GM23338 (cell line): ENCODE data around the gene KRT222. TPM values are rescaled to one million over a fixed set of nuclear protein-coding genes. Genes with fewer than 3 reads are reported as not detected.
A peak's percentile ranks its signal among the peaks of the same experiment; 100 is the strongest.

Source experiments
- ATAC-seq: fragments of 200-7000 bp; cut with Tn5 transposase; 3 replicates; pipeline ENCODE4 v1.9.1; 2020
- DNase-seq: peaks from one replicate; pipeline ENCODE4 v3.0.0-alpha.2; 2015; ENCODE audit warnings: low spot score
- H2AFZ ChIP-seq: fragments of 200-600 bp; sonication (generic); 2 replicates; pipeline ENCODE4 v1.8.0; 2016; ENCODE audit warnings: antibody characterized with exemption, mild to moderate bottlenecking, moderate library complexity
- H3F3A ChIP-seq: fragments of 200-600 bp; sonication (generic); replicated peaks from 2 replicates; pipeline ENCODE4 v1.8.0; 2017; ENCODE audit warnings: antibody characterized with exemption, mixed run types, low read depth
- H3K27ac ChIP-seq: fragments of 200-600 bp; sonication (generic); 2 replicates; pipeline ENCODE4 v1.6.1; 2016; ENCODE audit warnings: low read depth
- H3K27me3 ChIP-seq: fragments of 200-600 bp; sonication (generic); 2 replicates; pipeline ENCODE4 v1.8.0; 2016; ENCODE audit warnings: mild to moderate bottlenecking, mixed run types, moderate library complexity; ENCODE audit not compliant: insufficient read depth
- H3K36me3 ChIP-seq: fragments of 200-600 bp; sonication (generic); 2 replicates; pipeline ENCODE4 v1.8.0; 2016; ENCODE audit warnings: mild to moderate bottlenecking; ENCODE audit not compliant: insufficient read depth
- H3K4me1 ChIP-seq: fragments of 200-600 bp; sonication (generic); 2 replicates; pipeline ENCODE4 v1.8.0; 2016; ENCODE audit warnings: mild to moderate bottlenecking, moderate library complexity; ENCODE audit not compliant: insufficient read depth
- H3K4me2 ChIP-seq: fragments of 200-600 bp; sonication (generic); 2 replicates; pipeline ENCODE4 v1.7.1; 2017; ENCODE audit warnings: mixed run types
- H3K4me3 ChIP-seq: fragments of 200-600 bp; sonication (generic); 2 replicates; pipeline ENCODE4 v1.6.1; 2016; ENCODE audit warnings: mixed run types
- H3K79me2 ChIP-seq: fragments of 200-600 bp; sonication (generic); replicated peaks from 2 replicates; pipeline ENCODE4 v1.8.0; 2017; ENCODE audit warnings: mild to moderate bottlenecking; ENCODE audit not compliant: insufficient read depth
- H3K9me2 ChIP-seq: fragments of 200-600 bp; sonication (generic); 2 replicates; pipeline ENCODE4 v1.8.0; 2017; ENCODE audit not compliant: insufficient read depth
- H4K20me1 ChIP-seq: fragments of 200-600 bp; sonication (generic); replicated peaks from 2 replicates; pipeline ENCODE4 v1.8.0; 2017; ENCODE audit warnings: mild to moderate bottlenecking; ENCODE audit not compliant: insufficient read depth
- H3K27ac Mint-ChIP-seq: 2 replicates; pipeline ENCODE4 v1.8.0; 2020; ENCODE audit warnings: inconsistent platforms, mild to moderate bottlenecking, moderate library complexity, mixed read lengths
- H3K27me3 Mint-ChIP-seq: 3 replicates; pipeline ENCODE4 v1.8.0; 2022; ENCODE audit warnings: low read depth, mild to moderate bottlenecking, moderate library complexity, mixed read lengths, inconsistent platforms; ENCODE audit not compliant: insufficient read depth, poor library complexity
- H3K36me3 Mint-ChIP-seq: 3 replicates; pipeline ENCODE4 v1.8.0; 2021; ENCODE audit warnings: low read depth, mild to moderate bottlenecking, inconsistent platforms, moderate library complexity, mixed read lengths
- H3K4me1 Mint-ChIP-seq: 3 replicates; pipeline ENCODE4 v1.8.0; 2020; ENCODE audit warnings: mild to moderate bottlenecking, inconsistent platforms, mixed read lengths
- H3K4me3 Mint-ChIP-seq: 3 replicates; pipeline ENCODE4 v1.8.0; 2021; ENCODE audit warnings: moderate library complexity, mild to moderate bottlenecking, inconsistent platforms, mixed read lengths
- H3K9me3 Mint-ChIP-seq: 3 replicates; pipeline ENCODE4 v1.8.0; 2020; ENCODE audit warnings: moderate library complexity, mild to moderate bottlenecking, inconsistent platforms, mixed read lengths
- CREB1 ChIP-seq: fragments of 250-450 bp; sonication (Bioruptor Pico); IDR thresholded peaks from 2 replicates; pipeline ENCODE4 v1.5.0; 2020; ENCODE audit warnings: low read depth, mild to moderate bottlenecking, moderate library complexity
- EZH2 ChIP-seq: fragments of 200-600 bp; sonication (generic); IDR thresholded peaks from one replicate; pipeline ENCODE4 v1.8.0; 2017; ENCODE audit warnings: antibody characterized with exemption, mild to moderate bottlenecking, low read depth; ENCODE audit not compliant: unreplicated experiment
- EZH2phosphoT487 ChIP-seq: fragments of 200-600 bp; sonication (generic); IDR thresholded peaks from one replicate; pipeline ENCODE4 v1.8.1; 2018; ENCODE audit warnings: antibody characterized with exemption; ENCODE audit not compliant: unreplicated experiment
- JUNB ChIP-seq: IDR thresholded peaks from one replicate; pipeline ENCODE4 v1.6.1; 2016; ENCODE audit warnings: antibody characterized with exemption; ENCODE audit not compliant: unreplicated experiment
- NANOG ChIP-seq: IDR thresholded peaks from 2 replicates; pipeline ENCODE4 v1.6.1; 2016; ENCODE audit warnings: antibody characterized with exemption, borderline replicate concordance
- POLR2AphosphoS5 ChIP-seq: IDR thresholded peaks from 2 replicates; pipeline ENCODE4 v1.6.1; 2016; ENCODE audit warnings: antibody characterized with exemption, low read depth
- STAT1 ChIP-seq: IDR thresholded peaks from one replicate; pipeline ENCODE4 v1.6.1; 2016; ENCODE audit warnings: antibody characterized with exemption; ENCODE audit not compliant: unreplicated experiment
- ZNF114 ChIP-seq: fragments of 250-450 bp; sonication (Bioruptor Pico); IDR thresholded peaks from 2 replicates; pipeline ENCODE4 v1.5.0; 2020; ENCODE audit warnings: mild to moderate bottlenecking, moderate library complexity
- ZNF331 ChIP-seq: fragments of 250-450 bp; sonication (Bioruptor Pico); IDR thresholded peaks from 2 replicates; pipeline ENCODE4 v1.5.0; 2020; ENCODE audit warnings: low read depth, mild to moderate bottlenecking, moderate library complexity
- long read RNA-seq: library from polyadenylated mRNA; unstranded; transcript quantifications from one replicate; pipeline ENCODE4 v2.0.0, GENCODE V29; 2020; ENCODE audit not compliant: unreplicated experiment
- polyA plus RNA-seq: library from polyadenylated mRNA; unstranded; fragments of >200 nt; fragmentation: Nextera tagmentation; extraction: Ambion mirVana; gene quantifications from 2 replicates; pipeline ENCODE4 v1.2.1, GENCODE V29; 2016
- total RNA-seq: library from RNA; depleted of rRNA; stranded (reverse); fragments of >200 nt; shearing (Covaris generic); gene quantifications from 2 replicates; pipeline ENCODE4 v1.2.3, GENCODE V29; 2014; rRNA removed
- TF ChIP-seq, protein P1 (sequence below), 2 experiments: fragments of 200-600 bp in 1 of 2; sonication (generic) in 1 of 2; conservative IDR thresholded peaks; 2 replicates each; pipeline versions ENCODE4 v1.5.1 to v1.6.1; 2016 to 2017; ENCODE audit warnings: antibody characterized with exemption in 2 of 2, low read depth in 2 of 2, mild to moderate bottlenecking in 2 of 2, moderate library complexity in 1 of 2
- TF ChIP-seq, protein P2 (sequence below): IDR thresholded peaks from 2 replicates; pipeline ENCODE4 v1.6.1; 2016; ENCODE audit warnings: antibody characterized with exemption
- TF ChIP-seq, protein P3 (sequence below): fragments of 250-450 bp; sonication (Bioruptor Pico); IDR thresholded peaks from 2 replicates; pipeline ENCODE4 v1.5.0; 2020; ENCODE audit warnings: mild to moderate bottlenecking, moderate library complexity
- TF ChIP-seq, protein P4 (sequence below): IDR thresholded peaks from one replicate; pipeline ENCODE4 v1.6.1; 2018; ENCODE audit warnings: antibody characterized with exemption; ENCODE audit not compliant: unreplicated experiment

KRT222 gene
- total RNA-seq (0.12 TPM in 1 of 2 replicates, not detected in the other), polyA plus RNA-seq (0.49 TPM in 1 of 2 replicates, not detected in the other)
- long read RNA-seq, partial matches to known transcripts, result 0 of 2 reads
- long read RNA-seq, other reads (novel, unspliced or antisense), result 0 of 2 reads

DNA sequence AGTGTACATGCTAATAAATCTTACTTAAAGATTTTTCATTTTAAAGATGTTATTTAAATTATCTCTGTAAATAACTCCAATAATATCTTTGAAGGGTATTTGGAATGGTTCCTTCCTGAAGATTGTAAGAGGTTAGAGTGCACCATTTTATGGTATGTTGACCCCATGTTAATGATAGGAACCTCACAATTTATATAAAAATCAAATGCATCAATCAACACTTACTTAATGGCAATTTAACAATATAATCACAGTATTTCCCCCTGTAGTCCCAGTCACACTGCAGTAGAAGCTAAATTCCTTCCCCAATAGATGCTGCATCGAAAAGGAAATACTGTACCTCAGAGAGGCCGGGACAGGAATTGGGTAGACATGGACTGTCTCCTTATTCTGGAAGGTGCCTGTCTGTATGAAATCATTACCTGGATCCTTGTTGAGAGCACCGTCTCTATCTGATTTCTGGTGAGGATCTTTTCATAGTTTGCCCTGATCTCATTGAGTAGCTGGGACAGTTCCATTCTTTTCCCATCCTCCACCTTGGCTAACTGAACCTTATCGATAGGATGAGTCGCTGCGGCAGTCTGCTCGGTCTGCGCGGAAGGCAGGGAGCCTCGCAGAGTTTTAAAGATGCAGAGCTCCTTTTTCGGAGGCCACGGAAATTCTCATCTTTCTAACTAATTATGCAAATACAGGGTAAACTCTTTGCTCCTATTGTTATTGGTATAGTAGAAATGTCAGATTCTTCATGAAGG, at the start of gene KRT222:
KRT222 (minus strand) TSS at position 596 of the 752 bp plus-strand sequence; CDS start at position 518, 78 bp downstream.
- no peak within 1 kb of the TSS for H3K27ac Mint-ChIP-seq
- Histone ChIP-seq H2AFZ (peak within 1 kb of the TSS; percentile 86), H3K4me2 (peak within 1 kb of the TSS; percentile 67)

More for the DNA sequence above, at the start of gene KRT222:
- DNase-seq (peak; percentile 47), ATAC-seq (peak; percentile 85)
- H3K4me1 ChIP-seq, result no peaks in the 10 kb centered on the region
- H4K20me1 ChIP-seq, result no peaks in the 10 kb centered on the region
- no peaks in the 10 kb centered on the region for H3K9me2 ChIP-seq
- H3K27me3 ChIP-seq, result no peaks in the 10 kb centered on the region
- H3K79me2 ChIP-seq, result no peaks in the 10 kb centered on the region
- H3K36me3 ChIP-seq, result no peaks in the 10 kb centered on the region
- peak within 1 kb of the TSS; percentile 75 for H3K4me3 Mint-ChIP-seq
- H3F3A ChIP-seq, result no peaks in the 10 kb centered on the region
- H3K9me3 Mint-ChIP-seq, result no peaks in the 10 kb centered on the region
- no peaks in the 10 kb centered on the region for H3K36me3 Mint-ChIP-seq
- TF ChIP-seq, protein P1, sequence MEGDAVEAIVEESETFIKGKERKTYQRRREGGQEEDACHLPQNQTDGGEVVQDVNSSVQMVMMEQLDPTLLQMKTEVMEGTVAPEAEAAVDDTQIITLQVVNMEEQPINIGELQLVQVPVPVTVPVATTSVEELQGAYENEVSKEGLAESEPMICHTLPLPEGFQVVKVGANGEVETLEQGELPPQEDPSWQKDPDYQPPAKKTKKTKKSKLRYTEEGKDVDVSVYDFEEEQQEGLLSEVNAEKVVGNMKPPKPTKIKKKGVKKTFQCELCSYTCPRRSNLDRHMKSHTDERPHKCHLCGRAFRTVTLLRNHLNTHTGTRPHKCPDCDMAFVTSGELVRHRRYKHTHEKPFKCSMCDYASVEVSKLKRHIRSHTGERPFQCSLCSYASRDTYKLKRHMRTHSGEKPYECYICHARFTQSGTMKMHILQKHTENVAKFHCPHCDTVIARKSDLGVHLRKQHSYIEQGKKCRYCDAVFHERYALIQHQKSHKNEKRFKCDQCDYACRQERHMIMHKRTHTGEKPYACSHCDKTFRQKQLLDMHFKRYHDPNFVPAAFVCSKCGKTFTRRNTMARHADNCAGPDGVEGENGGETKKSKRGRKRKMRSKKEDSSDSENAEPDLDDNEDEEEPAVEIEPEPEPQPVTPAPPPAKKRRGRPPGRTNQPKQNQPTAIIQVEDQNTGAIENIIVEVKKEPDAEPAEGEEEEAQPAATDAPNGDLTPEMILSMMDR (conservative IDR thresholded peaks at IDR 0.05; ENCODE audit: low read depth in 2 of 2), result no peak
- TF ChIP-seq POLR2AphosphoS5 (no peak), ZNF331 (CRISPR knock-in tag) (no peak), NANOG (no peak), ZNF114 (CRISPR knock-in tag) (no peak), STAT1 (no peak), EZH2 (no peak), JUNB (no peak), EZH2phosphoT487 (no peak), CREB1 (CRISPR knock-in tag) (no peak)
- TF ChIP-seq, protein P2, sequence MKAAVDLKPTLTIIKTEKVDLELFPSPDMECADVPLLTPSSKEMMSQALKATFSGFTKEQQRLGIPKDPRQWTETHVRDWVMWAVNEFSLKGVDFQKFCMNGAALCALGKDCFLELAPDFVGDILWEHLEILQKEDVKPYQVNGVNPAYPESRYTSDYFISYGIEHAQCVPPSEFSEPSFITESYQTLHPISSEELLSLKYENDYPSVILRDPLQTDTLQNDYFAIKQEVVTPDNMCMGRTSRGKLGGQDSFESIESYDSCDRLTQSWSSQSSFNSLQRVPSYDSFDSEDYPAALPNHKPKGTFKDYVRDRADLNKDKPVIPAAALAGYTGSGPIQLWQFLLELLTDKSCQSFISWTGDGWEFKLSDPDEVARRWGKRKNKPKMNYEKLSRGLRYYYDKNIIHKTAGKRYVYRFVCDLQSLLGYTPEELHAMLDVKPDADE, result no peak
- TF ChIP-seq, protein P3, sequence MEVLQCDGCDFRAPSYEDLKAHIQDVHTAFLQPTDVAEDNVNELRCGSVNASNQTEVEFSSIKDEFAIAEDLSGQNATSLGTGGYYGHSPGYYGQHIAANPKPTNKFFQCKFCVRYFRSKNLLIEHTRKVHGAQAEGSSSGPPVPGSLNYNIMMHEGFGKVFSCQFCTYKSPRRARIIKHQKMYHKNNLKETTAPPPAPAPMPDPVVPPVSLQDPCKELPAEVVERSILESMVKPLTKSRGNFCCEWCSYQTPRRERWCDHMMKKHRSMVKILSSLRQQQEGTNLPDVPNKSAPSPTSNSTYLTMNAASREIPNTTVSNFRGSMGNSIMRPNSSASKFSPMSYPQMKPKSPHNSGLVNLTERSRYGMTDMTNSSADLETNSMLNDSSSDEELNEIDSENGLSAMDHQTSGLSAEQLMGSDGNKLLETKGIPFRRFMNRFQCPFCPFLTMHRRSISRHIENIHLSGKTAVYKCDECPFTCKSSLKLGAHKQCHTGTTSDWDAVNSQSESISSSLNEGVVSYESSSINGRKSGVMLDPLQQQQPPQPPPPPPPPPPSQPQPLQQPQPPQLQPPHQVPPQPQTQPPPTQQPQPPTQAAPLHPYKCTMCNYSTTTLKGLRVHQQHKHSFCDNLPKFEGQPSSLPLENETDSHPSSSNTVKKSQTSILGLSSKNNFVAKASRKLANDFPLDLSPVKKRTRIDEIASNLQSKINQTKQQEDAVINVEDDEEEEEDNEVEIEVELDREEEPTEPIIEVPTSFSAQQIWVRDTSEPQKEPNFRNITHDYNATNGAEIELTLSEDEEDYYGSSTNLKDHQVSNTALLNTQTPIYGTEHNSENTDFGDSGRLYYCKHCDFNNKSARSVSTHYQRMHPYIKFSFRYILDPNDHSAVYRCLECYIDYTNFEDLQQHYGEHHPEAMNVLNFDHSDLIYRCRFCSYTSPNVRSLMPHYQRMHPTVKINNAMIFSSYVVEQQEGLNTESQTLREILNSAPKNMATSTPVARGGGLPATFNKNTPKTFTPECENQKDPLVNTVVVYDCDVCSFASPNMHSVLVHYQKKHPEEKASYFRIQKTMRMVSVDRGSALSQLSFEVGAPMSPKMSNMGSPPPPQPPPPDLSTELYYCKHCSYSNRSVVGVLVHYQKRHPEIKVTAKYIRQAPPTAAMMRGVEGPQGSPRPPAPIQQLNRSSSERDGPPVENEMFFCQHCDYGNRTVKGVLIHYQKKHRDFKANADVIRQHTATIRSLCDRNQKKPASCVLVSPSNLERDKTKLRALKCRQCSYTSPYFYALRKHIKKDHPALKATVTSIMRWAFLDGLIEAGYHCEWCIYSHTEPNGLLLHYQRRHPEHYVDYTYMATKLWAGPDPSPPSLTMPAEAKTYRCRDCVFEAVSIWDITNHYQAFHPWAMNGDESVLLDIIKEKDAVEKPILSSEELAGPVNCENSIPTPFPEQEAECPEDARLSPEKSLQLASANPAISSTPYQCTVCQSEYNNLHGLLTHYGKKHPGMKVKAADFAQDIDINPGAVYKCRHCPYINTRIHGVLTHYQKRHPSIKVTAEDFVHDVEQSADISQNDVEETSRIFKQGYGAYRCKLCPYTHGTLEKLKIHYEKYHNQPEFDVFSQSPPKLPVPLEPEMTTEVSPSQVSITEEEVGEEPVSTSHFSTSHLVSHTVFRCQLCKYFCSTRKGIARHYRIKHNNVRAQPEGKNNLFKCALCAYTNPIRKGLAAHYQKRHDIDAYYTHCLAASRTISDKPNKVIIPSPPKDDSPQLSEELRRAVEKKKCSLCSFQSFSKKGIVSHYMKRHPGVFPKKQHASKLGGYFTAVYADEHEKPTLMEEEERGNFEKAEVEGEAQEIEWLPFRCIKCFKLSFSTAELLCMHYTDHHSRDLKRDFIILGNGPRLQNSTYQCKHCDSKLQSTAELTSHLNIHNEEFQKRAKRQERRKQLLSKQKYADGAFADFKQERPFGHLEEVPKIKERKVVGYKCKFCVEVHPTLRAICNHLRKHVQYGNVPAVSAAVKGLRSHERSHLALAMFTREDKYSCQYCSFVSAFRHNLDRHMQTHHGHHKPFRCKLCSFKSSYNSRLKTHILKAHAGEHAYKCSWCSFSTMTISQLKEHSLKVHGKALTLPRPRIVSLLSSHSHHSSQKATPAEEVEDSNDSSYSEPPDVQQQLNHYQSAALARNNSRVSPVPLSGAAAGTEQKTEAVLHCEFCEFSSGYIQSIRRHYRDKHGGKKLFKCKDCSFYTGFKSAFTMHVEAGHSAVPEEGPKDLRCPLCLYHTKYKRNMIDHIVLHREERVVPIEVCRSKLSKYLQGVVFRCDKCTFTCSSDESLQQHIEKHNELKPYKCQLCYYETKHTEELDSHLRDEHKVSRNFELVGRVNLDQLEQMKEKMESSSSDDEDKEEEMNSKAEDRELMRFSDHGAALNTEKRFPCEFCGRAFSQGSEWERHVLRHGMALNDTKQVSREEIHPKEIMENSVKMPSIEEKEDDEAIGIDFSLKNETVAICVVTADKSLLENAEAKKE (CRISPR knock-in tag), result no peak
- TF ChIP-seq, protein P4, sequence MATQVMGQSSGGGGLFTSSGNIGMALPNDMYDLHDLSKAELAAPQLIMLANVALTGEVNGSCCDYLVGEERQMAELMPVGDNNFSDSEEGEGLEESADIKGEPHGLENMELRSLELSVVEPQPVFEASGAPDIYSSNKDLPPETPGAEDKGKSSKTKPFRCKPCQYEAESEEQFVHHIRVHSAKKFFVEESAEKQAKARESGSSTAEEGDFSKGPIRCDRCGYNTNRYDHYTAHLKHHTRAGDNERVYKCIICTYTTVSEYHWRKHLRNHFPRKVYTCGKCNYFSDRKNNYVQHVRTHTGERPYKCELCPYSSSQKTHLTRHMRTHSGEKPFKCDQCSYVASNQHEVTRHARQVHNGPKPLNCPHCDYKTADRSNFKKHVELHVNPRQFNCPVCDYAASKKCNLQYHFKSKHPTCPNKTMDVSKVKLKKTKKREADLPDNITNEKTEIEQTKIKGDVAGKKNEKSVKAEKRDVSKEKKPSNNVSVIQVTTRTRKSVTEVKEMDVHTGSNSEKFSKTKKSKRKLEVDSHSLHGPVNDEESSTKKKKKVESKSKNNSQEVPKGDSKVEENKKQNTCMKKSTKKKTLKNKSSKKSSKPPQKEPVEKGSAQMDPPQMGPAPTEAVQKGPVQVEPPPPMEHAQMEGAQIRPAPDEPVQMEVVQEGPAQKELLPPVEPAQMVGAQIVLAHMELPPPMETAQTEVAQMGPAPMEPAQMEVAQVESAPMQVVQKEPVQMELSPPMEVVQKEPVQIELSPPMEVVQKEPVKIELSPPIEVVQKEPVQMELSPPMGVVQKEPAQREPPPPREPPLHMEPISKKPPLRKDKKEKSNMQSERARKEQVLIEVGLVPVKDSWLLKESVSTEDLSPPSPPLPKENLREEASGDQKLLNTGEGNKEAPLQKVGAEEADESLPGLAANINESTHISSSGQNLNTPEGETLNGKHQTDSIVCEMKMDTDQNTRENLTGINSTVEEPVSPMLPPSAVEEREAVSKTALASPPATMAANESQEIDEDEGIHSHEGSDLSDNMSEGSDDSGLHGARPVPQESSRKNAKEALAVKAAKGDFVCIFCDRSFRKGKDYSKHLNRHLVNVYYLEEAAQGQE, result no peak
- no peak within 1 kb of the TSS for H3K27ac ChIP-seq
- peaks cover 14% of the 10 kb centered on the region for H3K4me1 Mint-ChIP-seq
- peaks cover 2% of the 10 kb centered on the region for H3K27me3 Mint-ChIP-seq
- H3K4me3 ChIP-seq, result peak within 1 kb of the TSS; percentile 48
